PC-9 (cell line): ENCODE data around the gene MRPL40. TPM values are rescaled to one million over a fixed set of nuclear protein-coding genes. Genes with fewer than 3 reads are reported as not detected.

ENCODE experiments used
- BruUV-seq: library from RNA; stranded (reverse); fragments of 400-500 nt; replicated peaks from 2 replicates; lab custom pipeline; 2021; lab: Mats Ljungman, UMichigan
- CTCF ChIA-PET: fragments of 300-600 bp; sonication (Branson Sonifier 250); formaldehyde crosslinking; loops from one replicate; lab custom pipeline; 2022; ENCODE audit warnings: antibody characterized with exemption; lab: Charles Lee
- POLR2A ChIA-PET: fragments of 300-600 bp; sonication (Branson Sonifier 250); formaldehyde crosslinking; loops from one replicate; lab custom pipeline; 2022; ENCODE audit warnings: antibody characterized with exemption; ENCODE audit not compliant: unreplicated experiment; lab: Charles Lee
- DNase-seq, 2 experiments: peaks; one replicate each; pipeline versions ENCODE4 v3.0.0 to v3.0.0-alpha.2; 2015 to 2022; ENCODE audit warnings: mixed read lengths in 1 of 2
- H2AFZ ChIP-seq: fragments of 200-600 bp; sonication (generic); 2 replicates; pipeline ENCODE4 v1.8.1; 2017; ENCODE audit warnings: antibody characterized with exemption
- H3F3A ChIP-seq: fragments of 200-600 bp; sonication (generic); 2 replicates; pipeline ENCODE4 v1.8.1; 2017; ENCODE audit warnings: antibody characterized with exemption, mild to moderate bottlenecking, low read depth; ENCODE audit not compliant: insufficient read depth
- H3K27ac ChIP-seq: fragments of 200-600 bp; sonication (generic); 2 replicates; pipeline ENCODE4 v1.6.1; 2016; ENCODE audit warnings: mixed run types
- H3K27me3 ChIP-seq: fragments of 200-600 bp; sonication (generic); 2 replicates; pipeline ENCODE4 v1.6.1; 2016; ENCODE audit warnings: low read depth, mixed run types; ENCODE audit not compliant: insufficient read depth
- H3K36me3 ChIP-seq: fragments of 200-600 bp; sonication (generic); 2 replicates; pipeline ENCODE4 v1.6.1; 2016; ENCODE audit warnings: low read depth, mixed run types
- H3K4me1 ChIP-seq: fragments of 200-600 bp; sonication (generic); replicated peaks from 2 replicates; pipeline ENCODE4 v1.6.1; 2016; ENCODE audit warnings: mixed run types; ENCODE audit not compliant: insufficient read depth
- H3K4me2 ChIP-seq: fragments of 200-600 bp; sonication (generic); 2 replicates; pipeline ENCODE4 v1.6.1; 2017; ENCODE audit warnings: mixed run types
- H3K4me3 ChIP-seq: fragments of 200-600 bp; sonication (generic); 2 replicates; pipeline ENCODE4 v1.6.1; 2016; ENCODE audit warnings: mixed run types
- H3K79me2 ChIP-seq: fragments of 200-600 bp; sonication (generic); 2 replicates; pipeline ENCODE4 v1.6.1; 2017; ENCODE audit warnings: low read depth, mixed run types
- H3K9me2 ChIP-seq: fragments of 200-600 bp; sonication (generic); 2 replicates; pipeline ENCODE4 v1.8.1; 2017; ENCODE audit warnings: mild to moderate bottlenecking; ENCODE audit not compliant: insufficient read depth
- H3K9me3 ChIP-seq: fragments of 200-600 bp; sonication (generic); 2 replicates; pipeline ENCODE4 v1.8.1; 2016; ENCODE audit warnings: low read depth; ENCODE audit not compliant: insufficient read depth
- H4K20me1 ChIP-seq: fragments of 200-600 bp; sonication (generic); 2 replicates; pipeline ENCODE4 v1.8.1; 2017; ENCODE audit not compliant: insufficient read depth
- EZH2 ChIP-seq: fragments of 200-600 bp; sonication (generic); IDR thresholded peaks from 2 replicates; pipeline ENCODE4 v1.8.0; 2017; ENCODE audit warnings: antibody characterized with exemption, low read depth
- intact Hi-C: fragments of 100-400 bp; cut with micrococcal nuclease; formaldehyde crosslinking; loops from one replicate; pipeline ENCODE4 v1.10.0; 2022; ENCODE audit not compliant: unreplicated experiment
- total RNA-seq: library from RNA; stranded (reverse); gene quantifications from 2 replicates; pipeline ENCODE4 v1.2.3, GENCODE V29; 2021
- TF ChIP-seq, protein P1 (sequence below): fragments of 200-600 bp; sonication (generic); conservative IDR thresholded peaks from 2 replicates; pipeline ENCODE4 v1.6.1; 2017; ENCODE audit warnings: mixed run types, antibody characterized with exemption, mild to moderate bottlenecking, moderate library complexity

Gene MRPL40
- total RNA-seq, 1 experiment from 2014 or later, result 25.1 TPM

DNA sequence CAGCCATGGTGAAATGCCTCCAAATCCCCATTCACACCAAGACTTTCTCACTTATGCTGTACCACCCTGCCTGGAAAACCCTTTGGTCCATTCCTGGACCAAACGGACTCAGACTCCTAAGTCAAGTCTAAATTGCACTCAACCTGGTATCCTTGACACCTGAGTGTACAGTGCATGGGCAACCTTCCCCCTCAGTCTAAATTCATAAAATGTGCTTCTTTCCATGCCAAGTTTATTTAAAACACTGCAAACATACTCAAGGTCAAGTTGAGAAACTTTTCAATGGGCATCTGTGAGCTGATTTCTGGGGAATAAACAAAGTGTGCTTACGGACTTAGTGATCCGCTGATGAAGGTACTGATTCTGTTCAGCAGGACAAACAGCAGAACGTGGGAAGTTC, 27.2 kb upstream of the MRPL40 start:
- Histone ChIP-seq H3K27me3 (no peaks in the 10 kb centered on the region), H3K4me3 (no peak overlapping the region), H3K27ac (no peak overlapping the region), H3K9me2 (no peaks in the 10 kb centered on the region), H2AFZ (no peak overlapping the region), H3K4me2 (no peak overlapping the region), H3F3A (no peaks in the 10 kb centered on the region), H3K9me3 (no peaks in the 10 kb centered on the region), H3K36me3 (no peaks in the 10 kb centered on the region; the same call in 1 of the 2 replicates), H4K20me1 (no peaks in the 10 kb centered on the region; the same call in 1 of the 2 replicates), H3K79me2 (no peaks in the 10 kb centered on the region), H3K4me1 (no peaks in the 10 kb centered on the region)
- intact Hi-C loops, result loop anchor here (10.0 kb wide), 1 partner anchor 60 kb away; no protein-coding TSS in a partner anchor
- BruUV-seq, result no TSS peak
- ChIA-PET POLR2A (no interaction called here), CTCF (no interaction called here)
- TF ChIP-seq, protein P1, sequence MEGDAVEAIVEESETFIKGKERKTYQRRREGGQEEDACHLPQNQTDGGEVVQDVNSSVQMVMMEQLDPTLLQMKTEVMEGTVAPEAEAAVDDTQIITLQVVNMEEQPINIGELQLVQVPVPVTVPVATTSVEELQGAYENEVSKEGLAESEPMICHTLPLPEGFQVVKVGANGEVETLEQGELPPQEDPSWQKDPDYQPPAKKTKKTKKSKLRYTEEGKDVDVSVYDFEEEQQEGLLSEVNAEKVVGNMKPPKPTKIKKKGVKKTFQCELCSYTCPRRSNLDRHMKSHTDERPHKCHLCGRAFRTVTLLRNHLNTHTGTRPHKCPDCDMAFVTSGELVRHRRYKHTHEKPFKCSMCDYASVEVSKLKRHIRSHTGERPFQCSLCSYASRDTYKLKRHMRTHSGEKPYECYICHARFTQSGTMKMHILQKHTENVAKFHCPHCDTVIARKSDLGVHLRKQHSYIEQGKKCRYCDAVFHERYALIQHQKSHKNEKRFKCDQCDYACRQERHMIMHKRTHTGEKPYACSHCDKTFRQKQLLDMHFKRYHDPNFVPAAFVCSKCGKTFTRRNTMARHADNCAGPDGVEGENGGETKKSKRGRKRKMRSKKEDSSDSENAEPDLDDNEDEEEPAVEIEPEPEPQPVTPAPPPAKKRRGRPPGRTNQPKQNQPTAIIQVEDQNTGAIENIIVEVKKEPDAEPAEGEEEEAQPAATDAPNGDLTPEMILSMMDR, result no peak
- TF ChIP-seq EZH2, result no peak
- DNase-seq, result no peak

DNA sequence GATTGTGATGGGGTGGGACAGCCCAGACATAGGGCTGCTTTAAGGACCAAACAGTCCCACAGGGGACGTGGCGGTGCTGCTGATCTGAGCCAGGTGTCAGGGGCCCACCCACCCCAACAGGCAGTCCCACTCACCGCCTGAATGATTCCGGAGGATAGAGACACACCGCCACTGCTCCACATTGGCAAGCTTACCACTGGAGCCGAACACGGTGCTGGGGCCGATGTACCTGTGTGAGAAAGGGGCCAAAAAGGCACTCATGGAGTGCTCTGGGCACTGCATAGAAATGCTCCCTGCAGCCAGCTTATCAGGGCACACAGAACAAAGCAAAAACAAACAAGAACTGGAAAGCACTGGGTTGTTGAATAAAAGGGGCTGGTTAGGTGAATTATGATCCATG, 26.7 kb upstream of the MRPL40 start:
- no TSS peak for BruUV-seq
- H2AFZ ChIP-seq, result no peak overlapping the region
- CTCF ChIA-PET, result no interaction called here
- no peak for DNase-seq
- POLR2A ChIA-PET, result no interaction called here
- no peaks in the 10 kb centered on the region; the same call in none of the 2 replicates for H4K20me1 ChIP-seq
- H3F3A ChIP-seq, result no peaks in the 10 kb centered on the region
- intact Hi-C loops, result loop anchor here (10.0 kb wide), 1 partner anchor 61 kb away; no protein-coding TSS in a partner anchor
- no peaks in the 10 kb centered on the region for H3K27me3 ChIP-seq
- H3K9me3 ChIP-seq, result no peaks in the 10 kb centered on the region
- no peaks in the 10 kb centered on the region for H3K4me1 ChIP-seq
- H3K4me3 ChIP-seq, result no peak overlapping the region
- H3K27ac ChIP-seq, result no peak overlapping the region
- H3K4me2 ChIP-seq, result no peak overlapping the region
- no peaks in the 10 kb centered on the region; the same call in 1 of the 2 replicates for H3K36me3 ChIP-seq
- no peaks in the 10 kb centered on the region for H3K79me2 ChIP-seq
- H3K9me2 ChIP-seq, result no peaks in the 10 kb centered on the region
- TF ChIP-seq, protein P1, result no peak
- TF ChIP-seq EZH2, result no peak

DNA sequence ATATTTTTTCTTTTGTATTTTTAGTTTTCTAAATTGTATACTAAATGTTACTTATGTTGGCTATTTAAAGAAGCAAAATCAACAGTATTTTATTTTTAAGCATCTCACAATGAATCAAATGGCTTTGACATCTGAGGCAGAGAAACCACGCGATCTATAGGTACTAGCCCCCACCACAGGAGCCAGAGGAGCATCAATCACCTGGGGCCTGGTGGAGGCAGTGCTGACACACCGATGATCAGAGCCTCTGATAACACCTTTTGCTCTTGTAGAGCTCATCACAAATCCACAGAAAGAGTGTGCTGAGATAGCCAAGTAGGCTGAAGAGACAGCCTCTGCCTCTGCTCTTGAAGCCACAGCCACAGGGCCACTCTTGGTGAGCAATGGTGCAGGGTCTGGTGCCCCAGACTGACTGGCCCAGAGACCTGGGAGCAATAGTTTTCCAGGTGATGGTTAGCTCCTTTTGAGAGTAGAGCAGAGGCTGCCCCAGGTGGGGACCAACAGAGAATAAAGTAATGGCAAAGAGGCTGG, 26.0 kb upstream of the MRPL40 start:
- intact Hi-C loops, result loop anchor here (10.0 kb wide), 1 partner anchor 62 kb away; no protein-coding TSS in a partner anchor
- H3F3A ChIP-seq, result no peaks in the 10 kb centered on the region
- no peaks in the 10 kb centered on the region for H3K4me1 ChIP-seq
- H3K79me2 ChIP-seq, result no peaks in the 10 kb centered on the region
- H4K20me1 ChIP-seq, result no peaks in the 10 kb centered on the region; the same call in none of the 2 replicates
- CTCF ChIA-PET, result no interaction called here
- H3K9me2 ChIP-seq, result no peaks in the 10 kb centered on the region
- TF ChIP-seq EZH2, result no peak
- TF ChIP-seq, protein P1, result no peak
- no peak overlapping the region for H3K27ac ChIP-seq
- H3K27me3 ChIP-seq, result no peaks in the 10 kb centered on the region
- no peak overlapping the region for H2AFZ ChIP-seq
- POLR2A ChIA-PET, result no interaction called here
- BruUV-seq, result no TSS peak
- DNase-seq, result no peak
- H3K4me2 ChIP-seq, result no peak overlapping the region
- no peaks in the 10 kb centered on the region; the same call in 1 of the 2 replicates for H3K36me3 ChIP-seq
- no peak overlapping the region for H3K4me3 ChIP-seq
- no peaks in the 10 kb centered on the region for H3K9me3 ChIP-seq
